Activated CD4-positive, alpha-beta memory T cell treated with anti-CD3 and anti-CD28 coated beads for 36 hours (primary cell): ENCODE data around the gene SCARB1. TPM values are rescaled to one million over a fixed set of nuclear protein-coding genes. Genes with fewer than 3 reads are reported as not detected.

ENCODE experiments used
- CTCF ChIA-PET: fragments of 350-600 bp; sonication (Branson Sonifier 250); formaldehyde crosslinking; loops from one replicate; lab custom pipeline; 2021; ENCODE audit warnings: antibody characterized with exemption, inconsistent platforms; lab: Charles Lee
- POLR2A ChIA-PET: fragments of 350-600 bp; sonication (Branson Sonifier 250); formaldehyde crosslinking; loops from one replicate; lab custom pipeline; 2021; ENCODE audit warnings: antibody characterized with exemption; lab: Charles Lee
- DNase-seq: peaks from one replicate; pipeline ENCODE4 v3.0.0-alpha.2; 2020
- H3K27ac Mint-ChIP-seq: one replicate; pipeline ENCODE4 v1.8.0; 2021; ENCODE audit warnings: mixed read lengths
- H3K27me3 Mint-ChIP-seq: one replicate; pipeline ENCODE4 v1.8.0; 2021; ENCODE audit warnings: mixed read lengths
- H3K36me3 Mint-ChIP-seq: one replicate; pipeline ENCODE4 v1.8.0; 2021; ENCODE audit warnings: mixed read lengths
- H3K4me1 Mint-ChIP-seq: one replicate; pipeline ENCODE4 v1.8.0; 2021; ENCODE audit warnings: low read depth, mixed read lengths
- H3K4me3 Mint-ChIP-seq: one replicate; pipeline ENCODE4 v1.8.0; 2021; ENCODE audit warnings: mild to moderate bottlenecking, mixed read lengths
- H3K9me3 Mint-ChIP-seq: one replicate; pipeline ENCODE4 v1.8.0; 2021; ENCODE audit warnings: mixed read lengths
- intact Hi-C: fragments of 100-400 bp; cut with micrococcal nuclease; formaldehyde crosslinking; loops from one replicate; pipeline ENCODE4 v1.15.1; 2023
- total RNA-seq, 2 experiments: library from RNA; stranded (reverse); gene quantifications; one replicate each; pipeline ENCODE4 v1.2.3, GENCODE V29; 2021

SCARB1 gene
- total RNA-seq, 2 experiments from 2014 or later: 11.4 to 12.8 TPM

DNA sequence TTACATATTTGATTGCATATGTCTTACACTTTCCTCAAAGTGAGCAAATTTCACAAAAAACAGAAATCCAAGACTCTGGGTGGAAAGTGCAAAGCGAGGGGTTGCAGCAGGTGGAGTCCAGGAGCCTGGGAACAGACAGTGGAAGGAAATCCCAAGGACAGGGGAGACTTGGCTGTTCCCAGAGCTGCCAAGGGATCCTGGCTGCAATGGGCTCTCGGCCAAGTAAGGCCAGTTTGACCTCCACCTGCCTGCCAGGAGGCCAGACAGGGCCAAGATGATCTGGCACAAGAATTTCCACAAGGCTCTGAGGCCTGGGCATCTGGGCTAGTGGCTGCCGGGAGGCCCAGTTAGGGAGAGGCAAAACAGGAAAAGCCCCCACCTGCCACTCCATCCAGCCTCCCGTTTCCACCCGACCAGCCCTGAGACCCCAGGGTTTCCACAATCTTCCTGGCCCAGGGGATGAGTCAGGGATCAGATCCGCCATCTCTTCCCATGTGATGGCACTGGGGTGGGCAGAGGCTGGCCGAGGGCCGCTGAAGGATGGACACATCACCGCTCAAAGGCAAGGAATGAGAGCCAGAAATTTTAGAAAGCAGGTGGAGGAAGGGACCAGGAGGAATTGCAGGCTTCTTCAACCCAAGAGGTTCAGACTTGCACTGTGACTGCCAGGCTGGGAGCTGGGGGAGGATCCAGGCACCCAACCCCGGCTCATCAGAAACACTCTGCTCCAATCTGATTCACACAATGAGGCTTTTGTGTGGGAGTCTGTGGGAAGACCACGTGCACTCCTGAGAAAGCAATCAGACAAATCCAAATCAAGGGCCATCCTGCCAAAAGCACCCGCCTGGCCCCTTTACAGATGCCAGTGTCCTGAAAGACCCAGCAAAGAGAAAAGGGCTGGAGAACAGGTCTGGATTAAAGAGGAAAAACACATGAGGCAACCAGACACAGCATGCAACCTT, 16.3 kb downstream of the SCARB1 start:
- Mint-ChIP-seq H3K9me3 (no peaks in the 10 kb centered on the region), H3K27me3 (no peaks in the 10 kb centered on the region), H3K27ac (no peak overlapping the region), H3K4me1 (no peaks in the 10 kb centered on the region), H3K4me3 (no peak overlapping the region), H3K36me3 (no peaks in the 10 kb centered on the region)
- CTCF ChIA-PET: no interaction called here
- intact Hi-C loops: no loop called here
- DNase-seq: no peak
- POLR2A ChIA-PET: no interaction called here

DNA sequence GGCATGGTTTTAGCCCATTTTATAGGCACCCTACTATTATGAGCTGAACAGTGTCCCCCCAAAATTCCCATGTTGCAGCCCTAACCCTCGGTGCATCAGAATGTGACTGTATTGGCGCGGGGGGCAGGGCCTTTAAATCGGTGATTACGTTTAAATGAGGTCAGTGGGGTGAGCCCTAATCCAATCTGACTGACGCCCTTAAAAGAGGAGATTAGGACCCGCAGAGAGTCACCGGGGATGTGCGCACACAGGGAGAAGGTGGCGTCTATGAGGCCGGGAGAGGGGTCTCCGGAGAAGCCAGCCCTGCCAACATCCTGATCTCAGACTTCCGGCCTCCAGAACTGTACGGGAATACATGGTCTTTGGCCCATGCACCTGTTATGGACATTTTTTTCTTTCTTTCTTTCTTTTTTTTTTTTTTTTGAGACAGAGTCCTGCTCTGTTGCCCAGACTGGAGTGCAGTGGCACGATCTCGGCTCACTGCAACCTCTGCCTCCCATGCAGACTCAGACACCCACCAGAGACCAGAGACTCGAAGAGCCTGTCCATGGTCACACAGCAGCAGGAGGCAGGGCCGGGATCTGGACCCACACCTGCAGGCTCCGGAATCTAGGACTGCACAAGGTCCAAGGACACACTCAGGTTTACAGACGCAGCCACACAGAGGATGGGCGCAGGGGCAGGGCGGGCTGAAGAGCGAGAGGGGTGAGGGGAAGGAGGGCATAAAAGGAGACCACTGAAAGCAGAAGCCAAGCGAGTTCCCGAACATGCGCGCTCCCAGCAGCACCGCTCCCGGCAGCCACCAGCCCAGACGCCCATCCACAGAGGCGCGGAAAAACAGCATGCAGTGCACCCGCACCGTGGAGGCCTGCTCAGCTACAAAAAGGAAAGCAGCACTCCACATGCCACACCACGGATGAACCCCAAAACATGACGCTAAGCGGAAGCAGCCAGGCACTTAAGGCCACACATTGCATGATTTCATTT, 19.0 kb downstream of the SCARB1 start:
- no peak for DNase-seq
- Mint-ChIP-seq H3K4me1 (no peaks in the 10 kb centered on the region), H3K27ac (no peak overlapping the region), H3K36me3 (no peaks in the 10 kb centered on the region), H3K27me3 (no peaks in the 10 kb centered on the region), H3K4me3 (no peak overlapping the region), H3K9me3 (no peaks in the 10 kb centered on the region)
- ChIA-PET CTCF (no interaction called here), POLR2A (no interaction called here)
- intact Hi-C loops: no loop called here

DNA sequence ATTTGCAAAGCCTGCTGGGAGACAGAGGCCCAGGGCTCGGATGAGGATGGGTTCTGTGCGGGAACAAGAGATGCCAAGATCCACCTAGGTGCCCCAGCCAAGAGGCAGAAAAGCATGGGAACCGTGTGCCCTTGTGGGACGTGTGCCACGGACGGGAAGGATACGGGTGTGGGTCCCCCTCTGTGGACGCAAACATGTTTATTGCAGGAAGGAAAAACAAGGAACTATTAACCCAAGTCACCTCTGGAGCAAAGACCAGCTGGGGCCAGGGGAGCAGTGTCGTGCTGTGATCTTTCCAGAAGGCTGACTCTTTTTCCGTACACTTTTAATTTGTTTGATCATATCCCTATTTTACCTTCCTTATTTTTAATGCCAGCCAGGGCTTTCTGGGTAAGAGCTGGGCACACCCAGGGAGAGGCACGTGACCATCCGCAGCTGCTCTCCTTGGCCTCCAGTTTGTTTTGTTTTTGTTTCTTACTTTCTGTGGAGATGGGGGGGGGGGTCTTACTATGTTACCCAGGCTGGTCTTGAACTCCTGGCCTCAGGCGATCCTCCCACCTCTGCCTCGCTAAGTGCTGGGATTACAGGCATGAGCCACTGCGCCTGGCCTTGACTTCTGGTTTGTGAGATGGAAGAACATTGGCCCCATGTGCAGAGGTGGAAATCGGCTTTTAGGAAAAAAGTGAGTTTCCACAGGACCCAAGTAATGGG, 20.7 kb downstream of the SCARB1 start:
- H3K4me1 Mint-ChIP-seq: no peaks in the 10 kb centered on the region
- H3K36me3 Mint-ChIP-seq: no peaks in the 10 kb centered on the region
- intact Hi-C loops: no loop called here
- no peak overlapping the region for H3K4me3 Mint-ChIP-seq
- DNase-seq: no peak
- no peaks in the 10 kb centered on the region for H3K27me3 Mint-ChIP-seq
- no peak overlapping the region for H3K27ac Mint-ChIP-seq
- POLR2A ChIA-PET: no interaction called here
- H3K9me3 Mint-ChIP-seq: no peaks in the 10 kb centered on the region
- CTCF ChIA-PET: interaction anchor here (0.5 to 0.6 kb wide), 2 partner anchors 27 to 43 kb away, joined by 3 read pairs; no protein-coding TSS in a partner anchor

DNA sequence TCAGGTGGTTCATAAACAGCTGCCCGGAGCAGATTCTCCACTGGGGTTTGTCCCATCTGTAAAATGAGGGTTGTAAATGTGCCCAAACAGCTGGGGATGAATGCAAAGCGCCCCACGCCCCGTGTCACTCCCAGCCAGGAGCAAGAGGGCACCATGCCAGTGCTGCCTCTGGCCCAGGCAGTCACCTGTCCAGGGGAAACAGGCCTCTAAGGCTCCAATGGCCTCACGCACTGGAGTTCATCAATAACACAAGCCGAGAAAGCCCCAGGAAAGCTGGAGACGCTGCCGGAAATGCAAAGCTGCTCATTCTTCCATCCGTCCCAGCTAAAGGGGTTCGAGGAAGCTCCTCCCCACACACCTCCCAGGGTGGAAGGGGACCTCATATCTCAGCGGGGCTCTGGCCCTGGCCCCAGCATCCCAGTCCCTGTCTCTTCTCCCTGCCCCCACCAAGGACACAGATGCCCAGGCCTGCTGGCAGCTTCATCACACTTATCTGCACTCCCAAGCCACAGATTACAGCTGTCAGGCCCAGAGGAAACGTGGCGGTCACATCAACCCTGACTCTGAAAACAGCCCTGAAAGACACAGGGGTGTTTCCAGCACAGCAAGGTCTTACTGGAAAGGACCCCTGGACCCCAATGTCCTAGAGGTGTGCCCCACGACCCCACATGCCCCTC, 21.5 kb downstream of the SCARB1 start:
- Mint-ChIP-seq H3K36me3 (no peaks in the 10 kb centered on the region), H3K27ac (no peak overlapping the region), H3K9me3 (no peaks in the 10 kb centered on the region), H3K27me3 (no peaks in the 10 kb centered on the region), H3K4me3 (no peak overlapping the region), H3K4me1 (no peaks in the 10 kb centered on the region)
- CTCF ChIA-PET: interaction anchor here (0.5 to 0.6 kb wide), 2 partner anchors 26 to 43 kb away, joined by 3 read pairs; no protein-coding TSS in a partner anchor
- intact Hi-C loops: no loop called here
- no peak for DNase-seq
- POLR2A ChIA-PET: interaction anchor here (0.5 kb wide), 1 partner anchor 17 kb away, joined by 3 read pairs; no protein-coding TSS in a partner anchor

DNA sequence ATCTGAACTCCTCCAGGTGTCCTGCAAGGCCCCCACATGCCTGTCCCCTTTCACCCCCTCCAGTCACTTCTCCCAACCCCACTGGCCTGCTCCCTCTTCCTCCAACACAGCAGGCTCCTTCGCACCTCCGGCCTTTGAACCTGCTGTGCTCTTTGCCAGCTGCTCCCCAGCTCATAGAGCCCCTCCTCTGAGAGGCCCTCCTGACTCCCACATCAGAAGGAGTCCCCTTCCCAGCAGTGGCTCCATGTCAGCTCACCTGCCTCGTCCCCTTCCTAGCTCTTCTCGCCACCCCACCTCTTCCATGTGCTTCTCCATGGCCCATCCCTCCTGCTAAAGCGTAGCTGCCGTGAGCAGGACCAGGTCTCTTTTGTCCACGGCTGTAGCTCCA, 22.1 kb downstream of the SCARB1 start:
- Mint-ChIP-seq H3K4me1 (no peaks in the 10 kb centered on the region), H3K36me3 (no peaks in the 10 kb centered on the region), H3K9me3 (no peaks in the 10 kb centered on the region), H3K4me3 (no peak overlapping the region), H3K27ac (no peak overlapping the region), H3K27me3 (no peaks in the 10 kb centered on the region)
- no peak for DNase-seq
- ChIA-PET POLR2A (interaction anchor here (0.5 kb wide), 1 partner anchor 18 kb away, joined by 3 read pairs; no protein-coding TSS in a partner anchor), CTCF (no interaction called here)
- intact Hi-C loops: no loop called here

DNA sequence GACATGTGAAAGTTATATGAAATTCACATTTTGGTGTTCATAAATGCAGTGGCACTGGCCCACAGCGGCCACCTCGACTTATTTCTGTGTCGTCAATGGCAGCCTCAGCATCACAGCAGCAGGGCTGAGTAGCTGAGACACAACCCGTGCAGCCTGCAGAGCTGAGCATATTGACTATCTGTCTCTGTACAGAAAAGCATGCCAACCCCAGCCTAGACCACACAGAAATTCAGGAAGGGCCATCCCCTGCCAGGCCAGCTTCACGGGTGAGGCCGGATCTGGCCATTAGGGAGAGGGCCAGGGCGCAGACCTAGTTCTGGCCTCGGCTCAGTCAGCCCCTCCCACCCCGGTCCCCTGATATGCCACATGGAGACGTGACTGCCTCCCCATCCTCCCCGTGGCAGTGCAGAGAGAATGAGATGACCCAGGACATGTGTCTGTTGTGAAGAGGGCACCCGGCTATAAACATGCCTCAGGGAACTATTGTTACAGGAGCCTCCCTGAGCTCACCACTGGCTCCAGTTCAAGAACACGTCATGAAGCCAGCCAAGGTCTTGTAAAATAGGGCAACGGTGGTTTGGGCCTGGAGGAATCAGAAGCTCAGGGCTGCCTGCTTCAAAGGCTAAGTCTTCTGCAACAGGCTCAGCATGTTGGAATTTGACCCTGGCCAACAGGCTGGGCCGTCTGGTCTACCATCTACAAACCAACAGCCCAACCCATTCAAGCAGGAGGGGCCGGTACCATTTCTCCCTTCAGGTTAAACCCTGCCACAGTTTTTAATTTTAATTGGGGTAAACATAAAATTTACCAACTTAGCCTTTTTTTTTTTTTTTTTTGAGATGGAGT, 25.5 kb downstream of the SCARB1 start:
- intact Hi-C loops: no loop called here
- Mint-ChIP-seq H3K4me3 (no peak overlapping the region), H3K36me3 (no peaks in the 10 kb centered on the region), H3K27ac (no peak overlapping the region), H3K9me3 (no peaks in the 10 kb centered on the region), H3K27me3 (no peaks in the 10 kb centered on the region), H3K4me1 (no peaks in the 10 kb centered on the region)
- POLR2A ChIA-PET: no interaction called here
- CTCF ChIA-PET: no interaction called here
- no peak for DNase-seq

DNA sequence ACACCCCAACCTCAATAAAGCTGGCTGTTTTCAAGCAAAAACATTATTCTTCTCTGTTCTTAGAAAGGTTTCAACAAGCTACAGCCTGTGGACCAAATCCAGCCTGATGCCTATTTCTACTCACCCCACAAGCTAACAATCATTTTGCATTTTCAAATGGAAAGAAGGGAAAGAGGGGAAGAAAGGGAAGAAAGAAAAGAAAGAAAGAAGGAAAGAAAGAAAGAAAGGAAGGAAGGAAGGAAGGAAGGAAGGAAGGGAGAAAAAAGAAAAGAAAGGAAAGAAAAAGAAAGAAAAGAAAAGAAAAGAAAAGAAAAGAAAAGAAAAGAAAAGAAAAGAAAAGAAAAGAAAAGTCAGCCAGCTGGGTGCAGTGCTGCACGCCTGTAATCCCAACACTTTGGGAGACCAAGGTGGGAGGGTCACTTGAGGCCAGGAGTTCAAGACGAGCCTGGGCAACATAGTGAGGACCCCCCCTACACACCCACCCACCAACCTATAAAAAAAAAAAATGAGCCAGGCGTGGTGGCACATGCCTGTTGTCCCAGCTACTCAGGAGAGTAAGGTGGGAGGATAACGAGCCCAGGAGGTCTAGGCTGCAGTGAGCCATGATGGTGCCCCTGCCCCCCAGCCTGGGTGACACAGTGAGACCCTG, 26.3 kb downstream of the SCARB1 start:
- H3K36me3 Mint-ChIP-seq: no peaks in the 10 kb centered on the region
- intact Hi-C loops: no loop called here
- no peaks in the 10 kb centered on the region for H3K4me1 Mint-ChIP-seq
- no peak for DNase-seq
- ChIA-PET CTCF (no interaction called here), POLR2A (no interaction called here)
- H3K27me3 Mint-ChIP-seq: no peaks in the 10 kb centered on the region
- H3K9me3 Mint-ChIP-seq: no peaks in the 10 kb centered on the region
- no peak overlapping the region for H3K27ac Mint-ChIP-seq
- H3K4me3 Mint-ChIP-seq: no peak overlapping the region

DNA sequence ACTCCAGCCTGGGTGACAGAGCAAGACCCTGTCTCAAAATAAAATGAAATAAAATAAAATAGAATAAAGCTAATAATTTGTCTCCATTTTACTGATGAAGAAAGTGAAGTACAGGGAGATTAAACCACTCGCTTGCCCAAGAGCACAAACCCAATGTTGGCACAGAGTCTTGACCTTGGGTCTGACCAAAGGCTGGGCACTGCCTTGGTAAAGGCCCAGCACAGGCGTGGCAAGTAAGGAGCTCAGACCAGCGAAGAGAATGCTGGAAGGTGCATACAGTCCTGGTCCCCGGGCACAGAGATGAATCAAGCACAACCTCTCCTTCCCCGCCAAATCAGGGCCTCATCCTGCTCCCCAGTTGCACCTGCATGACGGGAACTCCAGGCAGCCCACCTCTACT, 26.9 kb downstream of the SCARB1 start:
- H3K4me3 Mint-ChIP-seq: no peak overlapping the region
- DNase-seq: no peak
- intact Hi-C loops: no loop called here
- no peaks in the 10 kb centered on the region for H3K4me1 Mint-ChIP-seq
- ChIA-PET POLR2A (no interaction called here), CTCF (no interaction called here)
- no peaks in the 10 kb centered on the region for H3K9me3 Mint-ChIP-seq
- no peaks in the 10 kb centered on the region for H3K36me3 Mint-ChIP-seq
- H3K27me3 Mint-ChIP-seq: no peaks in the 10 kb centered on the region
- H3K27ac Mint-ChIP-seq: no peak overlapping the region

DNA sequence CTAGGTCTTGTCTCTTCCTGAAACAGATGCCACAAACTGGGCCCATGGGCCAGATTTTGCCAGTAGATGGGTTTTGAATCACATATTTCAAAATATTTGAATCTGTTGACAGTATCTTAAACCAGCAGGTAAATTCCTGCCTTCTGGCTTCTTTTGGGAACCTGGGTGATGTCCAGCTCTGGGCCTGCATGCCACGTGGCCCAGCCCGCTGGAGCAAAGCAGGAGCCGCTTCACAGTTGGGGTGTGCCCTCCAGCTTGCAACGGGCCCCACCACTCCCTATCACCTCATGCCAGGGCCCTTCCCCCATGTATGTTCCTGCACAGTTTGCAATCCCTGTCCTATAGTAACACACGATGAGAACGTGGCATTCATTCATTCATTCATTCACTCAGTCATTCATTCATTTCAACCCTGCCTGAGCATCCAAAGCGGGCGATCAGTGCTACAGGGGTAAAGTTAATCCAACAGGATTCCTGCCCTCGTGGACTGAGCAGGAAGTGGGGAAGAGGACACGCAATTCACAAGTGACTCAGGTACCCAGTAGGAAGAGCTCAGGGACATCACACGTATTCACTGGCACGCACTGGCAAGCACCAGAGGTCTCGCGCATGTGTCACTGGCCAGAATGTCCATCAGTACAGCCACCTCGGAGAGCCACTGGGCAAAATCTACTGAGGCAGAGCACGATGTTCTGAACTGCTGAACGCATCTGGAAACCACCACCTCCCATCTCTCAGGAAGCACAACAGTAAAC, 27.8 kb downstream of the SCARB1 start:
- Mint-ChIP-seq H3K27me3 (no peaks in the 10 kb centered on the region), H3K36me3 (no peaks in the 10 kb centered on the region), H3K4me3 (no peak overlapping the region), H3K27ac (no peak overlapping the region), H3K4me1 (no peaks in the 10 kb centered on the region), H3K9me3 (no peaks in the 10 kb centered on the region)
- ChIA-PET CTCF (no interaction called here), POLR2A (no interaction called here)
- intact Hi-C loops: no loop called here
- DNase-seq: no peak

DNA sequence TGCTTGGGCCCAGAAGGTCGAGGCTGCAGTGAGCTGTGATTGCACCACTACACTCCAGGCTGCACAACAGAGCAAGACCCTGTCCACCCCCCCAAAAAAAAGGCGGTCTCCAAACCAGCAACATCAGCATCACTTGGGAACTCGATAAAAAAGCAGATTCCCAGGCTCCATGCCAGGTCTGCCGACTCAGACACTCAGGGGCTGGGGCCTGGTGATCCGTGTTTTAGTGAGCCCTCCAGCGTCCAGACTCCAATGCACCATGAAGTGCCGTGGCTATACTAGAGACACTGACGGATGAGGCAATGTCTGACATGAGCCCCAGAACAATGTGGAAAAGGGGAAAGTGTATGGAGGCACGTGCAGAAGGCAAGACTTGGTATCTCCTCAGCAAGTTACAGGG, 28.8 kb downstream of the SCARB1 start:
- Mint-ChIP-seq H3K4me3 (no peak overlapping the region), H3K27me3 (no peaks in the 10 kb centered on the region), H3K9me3 (peaks cover 6% of the 10 kb centered on the region), H3K4me1 (no peaks in the 10 kb centered on the region), H3K36me3 (peaks cover 3% of the 10 kb centered on the region), H3K27ac (no peak overlapping the region)
- POLR2A ChIA-PET: no interaction called here
- intact Hi-C loops: no loop called here
- DNase-seq: no peak
- CTCF ChIA-PET: no interaction called here
